Mesothelial cell of epicardium (in vitro differentiated cells): ENCODE results near the gene FOXI2. TPM values are rescaled to one million over a fixed set of nuclear protein-coding genes. Genes with fewer than 3 reads are reported as not detected.

Experiments used
- DNase-seq, 2 experiments: peaks; one replicate each; pipeline ENCODE4 v3.0.0; 2021; ENCODE audit warnings: low spot score in 2 of 2; ENCODE audit not compliant: unreplicated experiment in 2 of 2
- H3K27ac Mint-ChIP-seq: 2 replicates; pipeline ENCODE4 v1.8.0; 2021; ENCODE audit warnings: mixed read lengths
- H3K27me3 Mint-ChIP-seq: 2 replicates; pipeline ENCODE4 v1.8.0; 2021; ENCODE audit warnings: low read depth, mixed read lengths
- H3K36me3 Mint-ChIP-seq: 2 replicates; pipeline ENCODE4 v1.8.0; 2021; ENCODE audit warnings: mixed read lengths
- H3K4me1 Mint-ChIP-seq: 2 replicates; pipeline ENCODE4 v1.8.0; 2021; ENCODE audit warnings: mixed read lengths
- H3K4me3 Mint-ChIP-seq: 2 replicates; pipeline ENCODE4 v1.8.0; 2021; ENCODE audit warnings: mild to moderate bottlenecking, moderate library complexity, mixed read lengths
- H3K9me3 Mint-ChIP-seq: 2 replicates; pipeline ENCODE4 v1.8.0; 2021; ENCODE audit warnings: mixed read lengths
- CTCF ChIP-seq: fragments of 200-600 bp; sonication (generic); IDR thresholded peaks from one replicate; pipeline ENCODE4 v1.5.0; 2021; ENCODE audit warnings: antibody characterized with exemption; ENCODE audit not compliant: unreplicated experiment
- total RNA-seq: library from RNA; stranded (reverse); gene quantifications from 3 replicates; pipeline ENCODE4 v1.2.1, GENCODE V29; 2021

The FOXI2 gene
- total RNA-seq, 1 donor from 2014 or later: not detected

GRCh38 chr10:127720903-127721302, 16.1 kb upstream of the FOXI2 start:
- no peak for TF ChIP-seq CTCF
- no peak for DNase-seq
- no peaks in the 10 kb centered on the region for H3K36me3 Mint-ChIP-seq
- H3K27ac Mint-ChIP-seq: no peak overlapping the region
- H3K9me3 Mint-ChIP-seq: peaks cover 26% of the 10 kb centered on the region
- no peak overlapping the region for H3K4me3 Mint-ChIP-seq
- peaks cover 65% of the 10 kb centered on the region for H3K27me3 Mint-ChIP-seq
- no peaks in the 10 kb centered on the region for H3K4me1 Mint-ChIP-seq

- no peaks in the 10 kb centered on the region for H3K36me3 Mint-ChIP-seq
- DNase-seq: no peak
- H3K27me3 Mint-ChIP-seq: peaks cover 95% of the 10 kb centered on the region
- no peak overlapping the region for H3K4me3 Mint-ChIP-seq
- no peak overlapping the region for H3K27ac Mint-ChIP-seq
- no peak for TF ChIP-seq CTCF
- peaks cover 4% of the 10 kb centered on the region for H3K9me3 Mint-ChIP-seq
- H3K4me1 Mint-ChIP-seq: peaks cover 3% of the 10 kb centered on the region
These were observed 2.2 kb upstream of the FOXI2 start for GRCh38 chr10:127734753-127735152.

- no peak for TF ChIP-seq CTCF
- H3K4me3 Mint-ChIP-seq: no peak overlapping the region
- no peak for DNase-seq
- peaks cover under 1% of the 10 kb centered on the region for H3K9me3 Mint-ChIP-seq
- peaks cover 95% of the 10 kb centered on the region for H3K27me3 Mint-ChIP-seq
- H3K36me3 Mint-ChIP-seq: no peaks in the 10 kb centered on the region
- H3K4me1 Mint-ChIP-seq: peaks cover 3% of the 10 kb centered on the region
- no peak overlapping the region for H3K27ac Mint-ChIP-seq
These were observed 1.8 kb upstream of the FOXI2 start for GRCh38 chr10:127735156-127735555.

GRCh38 chr10:127735723-127736221, 1.2 kb upstream of the FOXI2 start:
- Mint-ChIP-seq H3K4me3 (no peak overlapping the region), H3K4me1 (peaks cover 3% of the 10 kb centered on the region), H3K36me3 (no peaks in the 10 kb centered on the region), H3K9me3 (no peaks in the 10 kb centered on the region), H3K27ac (no peak overlapping the region), H3K27me3 (peaks cover 94% of the 10 kb centered on the region)
- DNase-seq: no peak
- TF ChIP-seq CTCF: no peak

- no peak overlapping the region for H3K4me3 Mint-ChIP-seq
- peaks cover 94% of the 10 kb centered on the region for H3K27me3 Mint-ChIP-seq
- peaks cover 3% of the 10 kb centered on the region for H3K4me1 Mint-ChIP-seq
- H3K27ac Mint-ChIP-seq: no peak overlapping the region
- TF ChIP-seq CTCF: no peak
- H3K36me3 Mint-ChIP-seq: no peaks in the 10 kb centered on the region
- no peak for DNase-seq
- no peaks in the 10 kb centered on the region for H3K9me3 Mint-ChIP-seq
These were observed 617 bp upstream of the FOXI2 start for GRCh38 chr10:127736222-127736914.
